ENCODE data around the gene PSMD6.

PSMD6 gene

DNA sequence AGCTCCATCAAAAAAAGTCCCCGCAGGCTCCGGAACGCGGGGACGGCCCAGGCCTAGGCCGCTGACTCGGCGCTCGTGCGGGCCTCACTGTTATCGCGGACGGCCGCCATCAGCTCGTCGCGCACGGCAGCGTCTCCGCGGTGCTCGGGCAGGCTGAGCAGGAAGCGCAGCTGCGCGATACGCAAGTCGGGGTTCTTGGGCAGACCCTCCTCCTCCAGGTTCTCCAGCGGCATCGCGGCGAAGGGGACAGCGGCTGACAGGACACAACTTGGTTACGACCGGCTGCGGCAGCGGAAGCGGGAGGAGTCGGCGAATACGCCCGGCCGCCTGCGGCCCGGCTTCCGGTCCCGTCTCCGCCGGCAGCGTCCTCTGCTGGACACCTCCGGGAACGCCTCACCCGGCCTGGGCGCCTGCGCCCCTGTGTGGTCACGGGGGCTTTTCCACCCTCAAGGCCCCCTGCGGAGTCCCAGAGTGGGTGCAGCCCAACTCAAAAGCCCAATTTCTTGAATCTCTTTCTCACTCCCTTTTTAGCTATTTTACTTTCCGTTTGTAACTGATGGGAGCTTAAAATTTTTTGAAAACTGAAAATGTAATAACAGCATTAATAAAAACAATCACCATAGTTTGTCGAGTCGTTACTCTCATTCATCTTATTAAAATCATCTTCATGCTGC, at the start of gene PSMD6:
TSS of gene PSMD6 (minus strand) at position 308 of the 674 bp plus-strand sequence. CDS start at position 233, 75 bp downstream.
- peak; percentile 86 for DNase-seq

GRCh38 chr3:64072126-64072525, 48.8 kb upstream of the PSMD6 start:
- no peak for DNase-seq

- no peak for DNase-seq
Observed at GRCh38 chr3:64070704-64071103, 47.4 kb upstream of the PSMD6 start.

DNA sequence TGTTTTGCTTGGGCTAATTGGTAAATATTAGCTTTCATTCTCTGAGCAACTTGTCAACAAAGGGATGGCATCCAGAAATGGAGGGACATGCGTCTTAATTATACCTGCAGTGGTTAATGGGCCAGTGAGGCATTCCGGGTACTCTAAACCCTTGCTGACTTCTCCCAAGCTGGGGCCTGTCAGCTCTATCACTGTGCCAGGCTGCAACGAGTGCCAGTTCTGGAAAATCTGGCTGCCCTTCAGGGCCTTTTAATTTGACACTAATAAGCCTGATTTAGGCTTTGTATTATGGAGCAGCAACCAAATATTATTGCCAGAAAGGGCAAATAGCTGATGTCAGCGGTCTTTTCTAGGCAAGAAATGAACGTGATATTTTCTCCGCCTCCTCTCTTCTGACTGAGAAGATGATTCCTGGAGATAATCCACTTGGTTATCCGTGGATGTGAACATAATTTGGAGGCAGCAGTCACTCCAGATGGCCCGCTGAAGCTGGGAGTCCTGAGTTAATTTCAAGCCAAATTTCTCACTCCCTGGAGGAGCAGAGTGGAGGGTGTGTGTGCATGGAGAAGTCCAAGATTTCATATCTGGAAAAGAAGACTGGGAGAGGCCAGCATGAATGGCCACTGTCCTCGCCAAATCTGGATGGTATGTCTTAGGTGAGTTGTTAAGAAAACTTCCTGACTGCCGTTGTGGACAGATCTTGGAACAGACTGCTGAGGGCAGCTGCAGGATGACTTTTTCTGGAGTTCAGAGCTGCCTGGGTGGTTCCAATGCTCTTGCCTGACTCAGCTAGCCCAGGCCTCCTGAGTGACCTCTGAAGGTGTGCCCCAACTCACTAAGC, 44.4 kb upstream of the PSMD6 start:
- DNase-seq, result no peak

DNA sequence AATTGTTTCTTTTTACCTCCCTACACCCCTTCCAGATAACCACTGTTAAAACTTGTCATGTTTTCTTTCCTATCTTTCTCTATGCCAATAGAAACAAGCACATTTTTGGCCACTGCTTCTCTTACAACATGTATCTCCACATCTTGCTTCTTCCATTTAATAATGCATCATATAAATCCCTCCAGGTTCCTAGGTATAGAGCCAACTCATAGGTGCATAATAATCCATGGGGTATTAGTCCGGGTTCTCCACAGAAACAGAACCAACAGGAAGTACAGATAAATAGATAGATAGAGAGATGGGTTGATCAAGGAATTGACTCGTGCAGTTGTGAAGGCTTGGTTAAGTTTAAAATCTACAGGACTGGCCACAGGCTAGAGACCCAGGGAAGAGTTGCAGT, 41.5 kb upstream of the PSMD6 start:
- DNase-seq, result no peak

GRCh38 chr3:64063983-64064438, 40.7 kb upstream of the PSMD6 start:
- no peak for DNase-seq

DNA sequence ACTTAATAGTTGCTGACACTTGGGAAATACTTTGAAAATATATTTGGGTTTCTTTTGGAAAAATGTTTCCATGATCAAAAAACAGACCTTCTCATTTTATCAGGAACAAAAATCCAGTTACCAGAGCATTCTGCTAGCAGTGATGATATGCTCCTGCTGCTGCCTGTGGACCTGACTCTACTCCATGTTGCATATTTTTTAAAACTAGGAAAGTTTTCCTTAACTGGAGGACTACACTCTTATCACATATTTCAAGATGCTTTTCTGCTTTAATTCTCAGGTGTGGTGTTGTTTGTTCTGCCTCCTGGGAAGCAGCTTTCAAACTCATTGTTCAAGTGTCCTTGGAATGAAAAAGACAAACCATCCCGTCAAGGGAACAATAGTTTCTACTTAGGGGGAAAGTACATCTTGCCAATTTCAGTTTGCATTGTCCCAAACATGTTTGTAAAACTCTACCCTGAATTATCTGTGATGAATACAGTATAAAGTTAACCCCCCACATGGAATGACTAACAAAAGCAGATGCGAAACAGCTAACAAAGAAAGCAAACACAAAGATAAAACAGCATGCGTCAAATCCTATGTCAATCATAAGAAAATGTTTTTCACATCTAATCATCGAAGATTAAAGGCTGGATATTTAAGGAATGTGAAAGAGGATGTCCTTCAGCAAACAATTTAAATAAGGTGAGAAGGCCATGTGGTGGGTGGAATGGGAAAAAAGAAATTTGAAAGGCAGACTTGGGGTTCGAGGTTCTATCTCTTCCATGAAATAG, 40.1 kb upstream of the PSMD6 start:
- DNase-seq, result no peak

- DNase-seq, result no peak
Observed at GRCh38 chr3:64061628-64062027, 38.3 kb upstream of the PSMD6 start.

GRCh38 chr3:64059484-64060175, 36.3 kb upstream of the PSMD6 start:
- no peak for DNase-seq

- no peak for DNase-seq
Observed at GRCh38 chr3:64058566-64058965, 35.3 kb upstream of the PSMD6 start.

DNA sequence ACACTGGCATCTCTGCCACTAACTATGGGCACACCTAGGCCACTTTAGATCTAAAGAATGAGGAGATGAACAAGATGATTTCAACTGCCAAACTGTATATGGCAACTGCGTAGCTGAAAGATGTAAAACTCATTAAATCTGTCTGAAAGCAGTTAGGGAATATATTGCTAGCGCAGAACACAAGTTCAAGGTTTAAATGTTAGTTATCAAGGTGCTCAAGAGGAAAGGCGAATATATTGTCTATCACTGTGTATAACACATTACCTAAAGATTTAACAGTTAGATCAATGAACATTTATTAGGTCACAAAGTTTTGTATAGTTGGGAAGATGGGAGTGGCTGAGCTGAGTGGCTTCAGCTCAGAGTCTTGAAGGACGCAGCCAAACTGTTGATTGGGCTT, 33.9 kb upstream of the PSMD6 start:
- DNase-seq, result no peak

DNA sequence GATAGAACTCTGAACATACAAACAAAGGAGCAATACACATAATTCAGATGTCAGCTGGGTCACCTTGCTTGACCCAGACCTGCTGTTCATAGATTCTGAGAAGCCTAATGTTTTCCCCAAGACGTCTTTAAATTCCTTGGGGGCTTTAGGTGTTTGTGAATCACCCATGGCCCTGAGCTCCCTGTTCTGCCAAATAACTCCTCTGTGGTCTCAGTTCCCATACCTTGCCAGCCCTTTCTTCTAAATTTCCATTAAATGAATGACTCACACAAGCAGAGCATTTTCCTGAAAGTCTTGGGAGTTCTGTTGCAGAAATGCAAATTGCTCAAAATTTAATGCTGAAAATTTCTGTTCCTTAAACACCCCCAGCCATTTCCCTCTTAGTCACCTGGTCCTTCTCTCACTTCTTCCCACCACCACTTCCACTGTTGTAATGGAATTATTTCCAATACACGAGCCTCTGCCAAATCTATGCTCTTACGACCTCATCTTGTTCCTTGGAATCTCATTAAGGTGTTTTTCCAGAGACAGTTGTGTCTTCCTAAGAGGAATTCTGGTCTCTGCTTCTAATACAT, 33.4 kb upstream of the PSMD6 start:
- DNase-seq, result no peak

GRCh38 chr3:64055076-64055475, 31.8 kb upstream of the PSMD6 start:
- no peak for DNase-seq

GRCh38 chr3:64054488-64054887, 31.2 kb upstream of the PSMD6 start:
- no peak for DNase-seq

DNA sequence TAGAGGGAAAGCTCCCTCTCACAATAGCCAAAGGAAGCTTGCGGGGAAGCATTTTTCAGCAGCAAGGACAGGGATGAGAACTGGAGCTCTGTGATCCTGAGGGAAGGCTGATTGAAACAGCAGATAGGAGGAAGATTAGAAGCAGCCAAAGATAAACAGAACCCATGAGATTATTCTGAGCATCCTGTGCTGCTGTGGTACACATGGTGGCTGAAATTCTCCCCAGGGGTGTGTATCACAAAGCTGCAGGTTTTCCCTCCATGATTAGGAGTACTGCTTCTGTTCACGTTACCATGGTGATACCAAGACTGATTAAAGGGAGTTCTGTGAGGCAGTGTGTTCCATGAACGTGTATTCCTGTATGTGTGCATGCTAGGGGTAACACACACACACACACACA, 30.3 kb upstream of the PSMD6 start:
- DNase-seq, result no peak

- DNase-seq, result no peak
Observed at GRCh38 chr3:64053117-64053516, 29.8 kb upstream of the PSMD6 start.

- DNase-seq, result no peak
Observed at GRCh38 chr3:64049832-64050231, 26.5 kb upstream of the PSMD6 start.

DNA sequence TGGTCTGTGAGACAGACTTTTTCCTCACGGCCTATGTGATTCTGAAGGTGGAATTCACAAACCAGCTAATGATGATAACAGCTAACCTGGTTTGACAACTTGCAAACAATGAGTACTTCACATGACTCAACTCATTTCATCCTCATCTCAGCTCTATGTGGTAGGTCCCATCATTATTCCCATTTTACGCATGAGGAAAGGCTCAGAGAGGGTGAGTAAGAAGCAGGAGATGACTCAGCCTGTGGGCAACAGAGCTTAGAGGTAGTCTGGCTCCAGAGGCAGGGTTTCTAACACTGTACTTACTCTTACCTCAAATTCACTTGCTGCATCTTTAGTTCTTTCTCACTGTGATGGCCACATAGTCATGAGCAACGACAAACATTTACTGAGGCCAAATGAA, 25.8 kb upstream of the PSMD6 start:
- no peak for DNase-seq

DNA sequence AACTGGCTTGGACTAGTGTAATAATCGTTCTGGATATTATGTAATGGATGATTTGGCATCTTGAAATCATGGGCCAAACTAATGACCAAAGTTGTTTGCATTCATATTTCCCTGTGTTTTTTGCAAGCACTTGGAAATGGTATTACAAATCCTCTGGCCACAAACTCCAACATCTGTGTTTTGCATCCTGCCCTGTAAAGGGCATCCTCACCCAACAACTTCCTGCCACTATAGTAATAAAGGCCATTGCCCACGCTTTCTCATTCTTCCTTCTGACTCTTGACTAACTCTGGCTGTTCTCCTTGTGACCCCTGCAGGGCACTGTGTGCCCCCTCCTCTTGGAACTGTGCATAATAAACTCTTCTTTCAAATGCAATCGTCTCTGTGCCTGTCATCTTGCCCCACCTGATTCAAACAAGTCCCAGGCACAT, 25.4 kb upstream of the PSMD6 start:
- DNase-seq, result no peak

- DNase-seq, result no peak
Observed at GRCh38 chr3:64047787-64048186, 24.5 kb upstream of the PSMD6 start.

GRCh38 chr3:64046996-64047594, 23.8 kb upstream of the PSMD6 start:
- no peak for DNase-seq

DNA sequence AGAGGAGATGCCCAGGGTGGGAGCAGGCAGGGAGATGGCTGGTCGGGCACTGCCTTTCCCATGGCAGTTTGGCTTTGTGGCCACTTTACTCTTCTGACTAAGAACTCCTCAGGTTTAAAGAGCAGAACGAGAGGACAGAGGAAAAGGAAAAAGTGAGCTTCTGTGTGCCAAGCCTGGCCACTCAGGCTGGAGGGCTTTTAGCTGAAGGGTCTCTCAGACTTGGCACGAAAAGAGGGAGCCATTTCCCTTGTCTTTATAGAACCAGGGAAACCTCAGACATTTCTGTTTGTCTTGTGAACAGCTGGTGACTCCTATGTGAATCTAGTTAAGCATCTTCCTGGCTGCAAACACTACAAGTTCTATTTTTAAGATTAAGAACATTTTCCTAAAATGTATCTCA, 23.3 kb upstream of the PSMD6 start:
- no peak for DNase-seq

Measured in CD4-positive, alpha-beta T cell treated with Interferon gamma for 1 hour (primary cell).